Measurements from ENCODE around the gene MEAF6.

DNA sequence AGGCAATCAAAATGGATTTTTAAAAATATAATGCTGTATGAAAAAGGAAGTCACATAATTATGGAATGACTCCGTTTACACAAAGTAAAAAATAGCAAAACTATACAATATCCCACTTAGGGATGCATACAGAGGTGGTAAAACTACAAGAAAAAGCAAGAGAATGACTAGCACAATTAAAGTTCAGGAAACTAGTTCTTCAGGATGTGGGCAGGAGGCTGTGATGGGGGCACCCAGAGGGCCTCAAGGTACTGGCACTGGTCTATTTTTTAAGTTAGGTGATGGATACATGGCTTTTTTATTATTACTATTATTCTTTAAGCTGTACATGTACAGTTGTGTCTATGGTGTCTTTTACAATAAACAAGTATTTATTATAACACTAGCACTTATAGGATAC lies 41.6 kb downstream of the MEAF6 start:
- TF ChIP-seq, protein P1, sequence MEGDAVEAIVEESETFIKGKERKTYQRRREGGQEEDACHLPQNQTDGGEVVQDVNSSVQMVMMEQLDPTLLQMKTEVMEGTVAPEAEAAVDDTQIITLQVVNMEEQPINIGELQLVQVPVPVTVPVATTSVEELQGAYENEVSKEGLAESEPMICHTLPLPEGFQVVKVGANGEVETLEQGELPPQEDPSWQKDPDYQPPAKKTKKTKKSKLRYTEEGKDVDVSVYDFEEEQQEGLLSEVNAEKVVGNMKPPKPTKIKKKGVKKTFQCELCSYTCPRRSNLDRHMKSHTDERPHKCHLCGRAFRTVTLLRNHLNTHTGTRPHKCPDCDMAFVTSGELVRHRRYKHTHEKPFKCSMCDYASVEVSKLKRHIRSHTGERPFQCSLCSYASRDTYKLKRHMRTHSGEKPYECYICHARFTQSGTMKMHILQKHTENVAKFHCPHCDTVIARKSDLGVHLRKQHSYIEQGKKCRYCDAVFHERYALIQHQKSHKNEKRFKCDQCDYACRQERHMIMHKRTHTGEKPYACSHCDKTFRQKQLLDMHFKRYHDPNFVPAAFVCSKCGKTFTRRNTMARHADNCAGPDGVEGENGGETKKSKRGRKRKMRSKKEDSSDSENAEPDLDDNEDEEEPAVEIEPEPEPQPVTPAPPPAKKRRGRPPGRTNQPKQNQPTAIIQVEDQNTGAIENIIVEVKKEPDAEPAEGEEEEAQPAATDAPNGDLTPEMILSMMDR (IDR thresholded peaks at IDR 0.05) = no peak
- TF ChIP-seq POLR2AphosphoS5 (IDR thresholded peaks at IDR 0.05) (no peak), POLR2A (IDR thresholded peaks at IDR 0.05; ENCODE audit: low read depth) (no peak), EP300 (IDR thresholded peaks at IDR 0.05) (no peak)
